Stimulated activated CD4-positive, alpha-beta T cell treated with anti-CD3 and anti-CD28 coated beads, TNF-alpha, amount 100 ng/mL, for 48 hours (primary cell): ENCODE measurements around the gene KIAA0930.

Experiments used
- DNase-seq, 3 donors: peaks; one replicate each; pipeline ENCODE4 v3.0.0-alpha.2; 2020; ENCODE audit warnings: low read depth in 3 of 3

KIAA0930 gene

GRCh38 chr22:45172881-45173585 is 67.7 kb downstream of the KIAA0930 start:
- no peak for DNase-seq

- DNase-seq, result no peak
These were observed 68.9 kb downstream of the KIAA0930 start for GRCh38 chr22:45171830-45172229.

GRCh38 chr22:45169591-45170466 is 70.9 kb downstream of the KIAA0930 start:
- peak in 2 of 3 donors; percentile 5 to 22 for DNase-seq

- no peak for DNase-seq
These were observed 73.8 kb downstream of the KIAA0930 start for GRCh38 chr22:45166932-45167331.

- DNase-seq, result peak in 1 of 3 donors; percentile 19
These were observed 76.2 kb downstream of the KIAA0930 start for GRCh38 chr22:45164270-45165088.

- DNase-seq, result peak; percentile 86 to 94 (median 92)
These were observed 77.0 kb downstream of the KIAA0930 start, which contains the start of gene NUP50 for GRCh38 chr22:45163451-45164269. TSS of gene NUP50 (plus strand) at chr22:45163925. CDS start at chr22:45168178, 4,253 bp downstream.

GRCh38 chr22:45163099-45163450 is 77.6 kb downstream of the KIAA0930 start:
- peak in 2 of 3 donors; percentile 6 to 18 for DNase-seq

GRCh38 chr22:45162531-45162930 is 78.2 kb downstream of the KIAA0930 start:
- no peak for DNase-seq

- no peak for DNase-seq
These were observed 80.8 kb downstream of the KIAA0930 start for GRCh38 chr22:45159652-45160462.

- no peak for DNase-seq
These were observed 82.8 kb downstream of the KIAA0930 start for GRCh38 chr22:45157907-45158306.

GRCh38 chr22:45155050-45155840 is 85.4 kb downstream of the KIAA0930 start:
- DNase-seq, result no peak

- no peak for DNase-seq
These were observed 86.3 kb downstream of the KIAA0930 start for GRCh38 chr22:45154383-45154782.

GRCh38 chr22:45151503-45151902 is 89.2 kb downstream of the KIAA0930 start:
- DNase-seq, result no peak

GRCh38 chr22:45150139-45150538 is 90.6 kb downstream of the KIAA0930 start:
- DNase-seq, result no peak

- DNase-seq, result no peak
These were observed 91.0 kb downstream of the KIAA0930 start for GRCh38 chr22:45149671-45150070.

GRCh38 chr22:45144916-45145315 is 95.8 kb downstream of the KIAA0930 start:
- no peak for DNase-seq

GRCh38 chr22:45142376-45142775 is 98.3 kb downstream of the KIAA0930 start:
- no peak for DNase-seq
